Activated CD4-positive, alpha-beta T cell treated with anti-CD3 and anti-CD28 coated beads for 1 hour (primary cell): Measurements from ENCODE around the gene PBX4.

Experiments
- DNase-seq: peaks from one replicate; pipeline ENCODE4 v3.0.0-alpha.2; 2020

Gene PBX4

GRCh38 chr19:19649155-19649554 lies 30.7 kb upstream of the PBX4 start:
- DNase-seq = no peak

- DNase-seq = no peak
Measured at GRCh38 chr19:19647037-19647835, 28.7 kb upstream of the PBX4 start.

- no peak for DNase-seq
Measured at GRCh38 chr19:19645233-19645870, 26.9 kb upstream of the PBX4 start.

- no peak for DNase-seq
Measured at GRCh38 chr19:19644054-19644388, 25.5 kb upstream of the PBX4 start.

GRCh38 chr19:19643158-19644053 lies 24.9 kb upstream of the PBX4 start, which contains the start of gene GMIP:
TSS of gene GMIP (minus strand) at chr19:19643657. CDS start at chr19:19643529, 128 bp downstream.
- peak; percentile 79 for DNase-seq

GRCh38 chr19:19642506-19643157 lies 24.1 kb upstream of the PBX4 start:
- no peak for DNase-seq

GRCh38 chr19:19637523-19638251 lies 19.2 kb upstream of the PBX4 start:
- no peak for DNase-seq

- no peak for DNase-seq
Measured at GRCh38 chr19:19637186-19637522, 18.7 kb upstream of the PBX4 start.

GRCh38 chr19:19636573-19637185 lies 18.2 kb upstream of the PBX4 start:
- DNase-seq = no peak

GRCh38 chr19:19635313-19635702 lies 16.8 kb upstream of the PBX4 start:
- no peak for DNase-seq

- DNase-seq = no peak
Measured at GRCh38 chr19:19634516-19635312, 16.2 kb upstream of the PBX4 start.

- no peak for DNase-seq
Measured at GRCh38 chr19:19633711-19634515, 15.4 kb upstream of the PBX4 start.

GRCh38 chr19:19632661-19633060 lies 14.2 kb upstream of the PBX4 start:
- no peak for DNase-seq

GRCh38 chr19:19631346-19631745 lies 12.9 kb upstream of the PBX4 start:
- no peak for DNase-seq

- DNase-seq = no peak
Measured at GRCh38 chr19:19630426-19630825, 11.9 kb upstream of the PBX4 start.

GRCh38 chr19:19630062-19630414 lies 11.6 kb upstream of the PBX4 start:
- DNase-seq = no peak

GRCh38 chr19:19628501-19629134 lies 10.1 kb upstream of the PBX4 start:
- DNase-seq = peak; percentile 35

- peak; percentile 65 for DNase-seq
Measured at GRCh38 chr19:19627621-19628500, 9.4 kb upstream of the PBX4 start, which contains the start of gene LPAR2. TSS of gene LPAR2 (minus strand) at chr19:19628220. CDS start at chr19:19627275, 945 bp downstream.
